ENCODE measurements around the gene PLEKHG1.

Gene PLEKHG1

GRCh38 chr6:150589852-150590251 is 9.8 kb upstream of the PLEKHG1 start:
- DNase-seq (ENCODE audit: low spot score), result no peak

DNA sequence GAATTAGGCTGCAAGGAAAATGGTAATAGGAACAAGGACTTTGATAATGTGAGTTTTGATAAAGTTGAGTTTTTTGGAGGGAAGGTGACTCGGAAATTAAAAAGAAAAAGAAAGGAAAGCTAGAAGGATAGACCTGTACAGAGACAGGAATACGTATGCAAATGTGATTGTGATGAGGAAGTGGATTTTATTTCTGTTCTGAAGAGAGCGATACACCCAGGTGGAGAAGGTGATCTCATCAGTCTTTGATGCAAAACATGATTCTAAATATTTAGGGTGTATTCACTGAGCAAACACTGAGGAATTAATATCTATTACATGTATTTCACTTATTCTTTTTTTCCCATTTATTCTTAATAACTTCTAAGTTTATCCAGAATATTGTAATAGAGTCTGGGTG is 9.2 kb upstream of the PLEKHG1 start:
- DNase-seq (ENCODE audit: low spot score), result no peak

GRCh38 chr6:150592377-150592995 is 7.2 kb upstream of the PLEKHG1 start:
- peak; percentile 49 for DNase-seq (ENCODE audit: low spot score)

GRCh38 chr6:150593119-150593518 is 6.6 kb upstream of the PLEKHG1 start:
- no peak for DNase-seq (ENCODE audit: low spot score)

DNA sequence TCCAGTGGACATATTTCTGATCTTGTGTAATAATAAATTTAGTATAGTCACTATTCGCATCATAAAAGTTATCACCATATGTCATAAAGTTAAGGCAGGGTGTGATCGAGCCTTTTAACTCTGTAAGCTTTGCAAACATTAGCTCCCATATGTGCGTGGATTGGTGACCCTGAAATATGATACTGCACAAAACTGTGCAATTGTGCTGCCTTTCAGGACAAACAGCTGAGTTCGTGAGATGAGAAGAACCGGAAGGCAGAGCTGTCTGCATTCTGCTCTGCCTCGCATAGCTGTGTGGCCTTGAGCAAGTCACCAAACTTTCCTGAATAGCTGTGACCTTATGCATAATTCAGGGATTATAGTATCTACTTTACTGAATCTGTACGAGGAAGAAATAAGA is 3.2 kb upstream of the PLEKHG1 start:
- no peak for DNase-seq (ENCODE audit: low spot score)

- DNase-seq (ENCODE audit: low spot score), result no peak
Observed at GRCh38 chr6:150598401-150598800, 1.3 kb upstream of the PLEKHG1 start.

DNA sequence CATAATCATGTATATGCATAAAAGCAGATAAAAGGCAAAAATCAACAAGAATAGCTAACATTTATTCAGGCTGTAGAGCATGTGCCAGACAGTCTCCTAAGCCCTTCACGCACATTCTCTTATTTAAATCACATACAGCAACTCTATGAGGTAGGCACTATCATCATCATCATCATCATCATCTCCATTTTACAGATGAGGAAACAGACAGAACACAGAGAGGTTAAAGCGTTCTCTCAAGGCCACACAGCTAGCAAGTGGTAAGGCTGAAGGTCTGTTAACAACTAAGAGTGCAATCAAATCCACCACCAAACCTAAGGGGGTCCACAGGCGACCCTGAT is 857 bp upstream of the PLEKHG1 start:
- DNase-seq (ENCODE audit: low spot score), result no peak

DNA sequence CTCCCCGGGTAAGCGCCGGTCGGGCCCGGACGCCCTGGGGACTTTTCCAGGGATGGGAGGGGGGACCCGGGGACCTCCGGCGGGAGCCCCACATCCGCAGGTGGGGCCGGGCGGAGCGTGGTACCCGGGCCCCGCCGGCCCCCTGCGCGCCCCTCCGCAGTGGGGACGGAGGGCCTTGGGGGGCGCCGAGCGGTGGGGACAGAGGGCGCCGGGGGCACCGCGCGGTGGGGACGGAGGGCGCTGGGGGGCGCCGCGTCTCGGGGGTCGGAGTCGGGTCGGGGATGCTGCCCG is 270 bp downstream of the PLEKHG1 start:
- DNase-seq (ENCODE audit: low spot score), result no peak

DNA sequence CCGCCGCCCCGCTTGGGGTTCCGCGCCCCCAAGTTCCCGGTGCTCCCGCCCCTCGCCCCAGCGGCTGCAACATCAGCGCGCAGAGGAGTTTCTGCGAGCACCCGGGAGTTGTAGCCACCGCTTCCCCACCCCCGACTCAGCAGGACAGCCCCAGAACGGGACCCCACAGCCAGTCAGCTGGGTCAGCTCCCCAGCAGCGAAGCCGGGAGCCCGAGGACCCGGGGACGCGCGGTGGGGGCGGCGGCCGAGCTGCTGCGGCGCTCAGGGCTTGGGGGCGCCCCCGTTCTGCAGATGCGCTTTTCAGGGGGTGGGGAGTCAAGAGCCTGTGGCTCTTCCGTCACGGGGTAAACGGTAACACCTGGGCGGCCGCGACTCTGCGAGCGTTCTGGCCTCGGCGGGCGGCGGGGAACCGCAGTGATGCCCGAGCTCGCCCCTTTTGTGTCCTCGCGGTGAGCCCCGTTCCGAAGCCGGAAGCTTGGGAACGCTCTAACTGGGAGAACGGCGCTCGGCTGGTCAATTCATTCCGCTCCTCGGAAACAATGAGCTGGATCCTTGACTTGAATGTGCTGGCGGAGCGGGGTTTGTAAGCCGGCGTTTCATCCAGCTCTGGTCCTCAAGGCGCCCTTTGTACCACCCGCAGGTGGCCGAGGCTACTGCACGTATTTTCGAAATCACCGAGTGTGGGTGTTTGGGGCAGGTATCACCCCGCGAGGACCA is 774 bp downstream of the PLEKHG1 start:
- DNase-seq (ENCODE audit: low spot score), result peak; percentile 74

DNA sequence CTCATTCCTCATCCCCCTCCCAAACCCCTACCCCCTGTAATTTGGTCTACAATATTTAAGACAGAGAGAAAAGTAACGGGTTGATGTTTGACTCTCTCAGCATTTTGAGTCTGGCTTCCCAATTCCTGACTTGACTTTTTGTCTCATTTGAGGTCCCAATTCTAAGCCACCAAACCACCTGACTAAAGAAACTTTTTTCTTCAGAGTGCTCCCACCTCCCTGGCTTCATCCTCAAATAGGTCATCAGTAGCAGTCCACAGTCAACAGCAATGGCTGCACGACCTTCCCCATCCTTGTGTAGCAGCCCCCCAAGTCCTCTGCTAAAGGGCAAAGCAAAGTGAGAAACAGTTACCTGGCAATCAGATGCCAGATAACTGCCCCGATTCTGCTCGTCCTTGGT is 1.8 kb downstream of the PLEKHG1 start:
- no peak for DNase-seq (ENCODE audit: low spot score)

- DNase-seq (ENCODE audit: low spot score), result no peak
Observed at GRCh38 chr6:150603176-150603575, 3.5 kb downstream of the PLEKHG1 start.

GRCh38 chr6:150604467-150604866 is 4.8 kb downstream of the PLEKHG1 start:
- no peak for DNase-seq (ENCODE audit: low spot score)

- no peak for DNase-seq (ENCODE audit: low spot score)
Observed at GRCh38 chr6:150605333-150605732, 5.6 kb downstream of the PLEKHG1 start.

DNA sequence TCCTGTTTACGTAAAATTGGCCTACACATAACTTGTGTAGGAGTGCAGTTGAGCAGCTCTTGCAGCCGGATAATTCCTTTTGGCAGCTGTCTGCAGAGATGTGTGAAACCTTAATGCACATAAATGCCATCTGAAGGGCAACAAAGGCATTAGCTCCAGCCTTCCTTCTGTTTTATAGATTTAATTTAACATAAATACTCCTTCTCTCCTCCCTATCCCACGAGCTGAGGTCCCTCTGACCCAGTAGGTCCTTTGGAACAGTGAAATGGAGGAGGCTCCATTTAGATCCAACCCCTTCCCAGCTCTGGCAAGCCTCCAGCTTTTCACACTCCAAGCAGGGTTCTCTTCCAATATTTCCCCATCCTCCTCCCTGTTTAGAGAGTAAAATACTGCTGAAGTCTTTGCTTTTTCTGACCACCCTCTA is 6.5 kb downstream of the PLEKHG1 start:
- no peak for DNase-seq (ENCODE audit: low spot score)

DNA sequence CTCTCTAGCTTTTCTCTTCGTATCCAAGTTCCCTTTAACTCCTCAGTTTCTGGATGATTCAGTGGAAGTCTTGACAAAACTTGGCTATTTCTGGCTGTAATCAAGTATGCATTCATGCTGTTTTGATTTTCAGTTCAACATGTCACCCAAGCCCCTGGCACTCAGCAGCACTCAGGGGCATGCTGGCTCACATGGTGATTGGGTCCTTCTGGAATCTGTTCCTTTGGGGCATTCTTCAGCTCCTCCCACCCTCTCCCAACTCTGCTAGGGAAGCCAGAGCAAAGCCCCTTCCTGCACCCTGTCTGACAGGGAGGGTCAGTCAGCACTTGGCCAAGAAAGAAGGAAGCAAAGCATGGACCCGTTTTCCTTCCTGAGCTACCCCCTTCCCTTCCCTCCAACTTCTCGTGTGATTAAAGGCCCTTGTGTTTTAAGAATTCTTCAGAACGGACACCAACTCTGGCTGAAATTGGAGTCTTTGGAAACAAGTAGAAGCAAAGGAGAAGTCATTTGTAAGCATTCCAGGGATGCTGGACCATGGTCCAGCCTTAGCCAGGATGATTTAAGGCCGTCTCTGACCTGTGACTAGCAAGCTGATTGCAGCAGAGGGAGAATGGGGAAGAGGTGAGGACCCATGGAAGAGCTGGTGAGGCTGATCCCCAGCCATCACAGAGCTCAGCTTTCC is 7.1 kb downstream of the PLEKHG1 start:
- no peak for DNase-seq (ENCODE audit: low spot score)

DNA sequence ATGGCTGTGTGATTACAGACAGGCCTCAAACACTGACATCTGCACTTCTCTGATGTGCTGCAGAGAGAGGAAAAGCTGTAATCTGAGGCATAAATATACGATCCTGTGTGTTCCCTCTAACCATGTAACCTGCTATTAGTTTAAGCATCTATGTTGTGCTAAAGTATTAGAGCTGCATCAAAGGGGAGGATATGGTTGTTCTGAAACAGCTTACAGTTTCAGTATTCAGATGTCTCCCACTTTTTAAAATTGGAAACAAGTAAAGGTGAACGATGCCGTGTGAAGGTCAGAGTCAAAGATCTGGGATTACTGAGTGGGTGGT is 7.6 kb downstream of the PLEKHG1 start:
- DNase-seq (ENCODE audit: low spot score), result no peak

DNA sequence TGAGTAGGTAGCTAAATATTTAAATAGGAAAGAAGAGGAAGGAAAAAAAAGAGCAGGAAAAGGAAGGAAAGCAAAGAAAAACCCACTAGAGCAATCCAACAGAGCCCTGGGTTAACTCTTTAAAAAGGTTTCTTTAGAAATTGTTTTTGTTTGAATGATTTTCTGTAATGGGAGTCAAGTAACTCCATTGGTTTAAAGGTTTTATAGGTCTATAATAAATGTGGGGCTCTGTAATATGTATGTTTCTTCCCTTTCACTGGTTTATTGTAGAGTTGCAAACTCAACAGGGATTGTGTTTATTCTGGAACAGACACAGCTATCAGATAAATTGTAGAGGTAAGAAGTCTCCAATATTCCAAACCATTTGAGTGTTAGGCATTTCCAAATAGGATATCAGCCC is 10.9 kb downstream of the PLEKHG1 start:
- DNase-seq (ENCODE audit: low spot score), result no peak

GRCh38 chr6:150613269-150613668 is 13.6 kb downstream of the PLEKHG1 start:
- no peak for DNase-seq (ENCODE audit: low spot score)

DNA sequence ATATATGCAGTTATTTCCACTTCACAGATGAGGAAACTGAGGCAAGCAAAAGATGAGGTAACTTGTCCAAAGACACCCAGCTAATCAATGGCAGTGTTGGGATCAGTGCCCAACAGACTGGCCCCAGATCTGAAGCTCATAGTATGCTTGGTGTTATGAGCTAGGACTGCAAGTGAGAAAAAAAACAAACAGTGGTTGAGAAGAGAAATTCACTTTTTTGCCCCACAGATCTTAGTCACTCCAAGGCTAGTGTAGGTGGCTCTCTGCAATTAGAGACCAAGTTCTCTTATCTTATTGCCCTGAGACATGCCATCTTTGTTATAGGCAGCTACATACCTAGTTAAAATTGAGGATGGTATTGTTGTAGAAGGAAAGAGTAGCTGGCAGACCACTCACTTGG is 16.3 kb downstream of the PLEKHG1 start:
- no peak for DNase-seq (ENCODE audit: low spot score)

DNA sequence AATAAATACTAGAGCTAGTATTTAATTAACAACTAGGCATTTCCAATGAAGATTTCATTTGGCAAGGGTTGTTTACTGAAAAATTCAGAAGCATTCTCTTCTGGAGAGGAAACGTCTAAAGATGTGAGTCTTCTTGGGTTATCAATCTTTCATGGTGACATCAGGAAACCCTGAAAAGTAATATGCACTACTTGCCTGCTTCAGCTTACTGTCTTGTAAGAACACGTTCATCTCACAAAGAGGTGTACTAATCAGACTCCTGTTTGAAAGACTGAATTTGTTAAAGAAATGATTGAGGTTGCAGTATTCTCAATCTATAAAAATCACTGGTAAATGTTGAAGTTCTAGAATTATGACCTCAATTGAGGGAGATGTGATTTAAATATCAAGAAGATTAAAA is 16.9 kb downstream of the PLEKHG1 start:
- DNase-seq (ENCODE audit: low spot score), result no peak

DNA sequence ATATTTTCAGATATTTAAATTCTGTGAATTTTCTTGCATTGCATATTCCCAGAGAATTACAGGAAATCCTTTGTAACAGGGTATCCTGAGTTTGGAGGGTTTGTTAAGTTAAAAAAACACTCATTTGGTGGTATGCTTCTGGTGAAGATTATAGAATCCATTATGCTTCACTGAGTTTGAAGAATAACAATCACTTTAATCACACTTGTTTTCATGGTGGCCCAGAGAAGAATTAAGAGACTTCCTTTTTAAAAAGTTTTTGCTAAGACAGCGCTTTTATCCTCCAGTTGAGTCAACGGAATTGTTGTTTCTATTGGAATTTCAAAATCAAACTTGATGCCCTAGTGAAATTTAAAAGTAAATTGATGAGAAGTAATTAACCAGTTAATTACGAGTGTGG is 17.4 kb downstream of the PLEKHG1 start:
- DNase-seq (ENCODE audit: low spot score), result no peak

- DNase-seq (ENCODE audit: low spot score), result no peak
Observed at GRCh38 chr6:150617496-150618460, 18.1 kb downstream of the PLEKHG1 start.

DNA sequence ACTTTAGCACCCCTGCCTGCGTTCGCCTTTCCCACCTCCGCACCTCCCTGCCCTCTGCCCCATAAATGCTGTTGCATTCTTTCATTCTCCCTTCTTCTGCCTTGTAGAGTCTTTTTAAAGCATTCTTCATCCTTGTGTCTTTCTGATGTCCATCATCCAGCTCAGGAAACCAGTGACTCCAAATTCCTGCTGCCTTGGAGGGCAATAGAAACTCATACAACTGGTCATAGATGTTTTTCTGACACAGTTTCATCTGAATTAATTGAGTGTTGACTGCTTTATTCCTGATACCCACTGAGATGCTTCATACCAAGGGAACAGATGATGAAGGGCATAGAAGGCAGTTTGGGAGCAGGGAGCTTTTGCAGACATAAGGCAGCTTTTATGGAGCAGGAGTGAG is 19.6 kb downstream of the PLEKHG1 start:
- no peak for DNase-seq (ENCODE audit: low spot score)

Data from COLO829 (cell line).